Activated CD4-positive, CD25-positive, alpha-beta regulatory T cell (primary cell): ENCODE data around the gene OR10AD1.
"Not testable (repeated sequence)": the region's sequence is repeated elsewhere in the genome, so short reads cannot be mapped to it uniquely, and the experiment has no call there.

Experiments used
- DNase-seq, 4 experiments: peaks; one replicate each; lab custom pipeline; 2025; lab: John Stamatoyannopoulos, UW

OR10AD1 gene

DNA sequence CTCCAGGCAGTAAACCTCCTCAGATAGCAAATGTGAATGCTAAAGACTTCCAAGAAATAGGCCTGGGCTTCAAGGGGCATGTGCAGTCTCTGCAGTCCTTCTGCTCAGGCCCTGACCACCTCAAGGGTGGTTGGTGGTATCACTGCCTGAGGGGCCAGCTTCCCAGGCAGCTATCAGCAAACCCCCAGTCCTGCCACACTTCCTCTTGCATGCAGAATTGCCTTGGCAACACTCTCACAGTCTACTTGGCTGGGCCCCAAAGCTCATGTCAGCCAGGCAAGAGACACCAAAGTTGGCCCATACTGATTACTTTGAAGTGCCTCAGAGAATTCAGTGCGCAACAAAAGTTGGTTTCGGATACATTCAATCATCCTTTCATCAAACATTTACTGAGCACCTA is 42.3 kb downstream of the OR10AD1 start:
- no peak for DNase-seq

DNA sequence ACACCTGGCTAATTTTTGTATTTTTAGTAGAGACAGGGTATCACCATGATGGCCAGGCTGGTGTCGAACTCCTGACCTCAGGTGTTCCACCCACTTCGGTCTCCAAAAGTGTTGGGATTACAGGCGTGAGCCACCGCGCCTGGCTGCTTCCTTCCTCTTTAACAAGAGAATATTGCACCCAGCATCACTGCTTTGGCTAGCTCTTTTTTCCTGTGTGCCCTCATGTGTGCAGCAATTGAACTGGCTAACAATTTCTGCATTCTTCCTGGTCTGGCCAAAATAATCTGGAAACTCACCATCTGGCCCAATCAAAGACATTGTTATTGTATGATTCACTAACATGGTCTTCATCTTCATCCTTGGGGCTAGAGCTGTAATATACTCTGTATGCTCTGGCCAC is 43.0 kb downstream of the OR10AD1 start:
- DNase-seq = no peak

DNA sequence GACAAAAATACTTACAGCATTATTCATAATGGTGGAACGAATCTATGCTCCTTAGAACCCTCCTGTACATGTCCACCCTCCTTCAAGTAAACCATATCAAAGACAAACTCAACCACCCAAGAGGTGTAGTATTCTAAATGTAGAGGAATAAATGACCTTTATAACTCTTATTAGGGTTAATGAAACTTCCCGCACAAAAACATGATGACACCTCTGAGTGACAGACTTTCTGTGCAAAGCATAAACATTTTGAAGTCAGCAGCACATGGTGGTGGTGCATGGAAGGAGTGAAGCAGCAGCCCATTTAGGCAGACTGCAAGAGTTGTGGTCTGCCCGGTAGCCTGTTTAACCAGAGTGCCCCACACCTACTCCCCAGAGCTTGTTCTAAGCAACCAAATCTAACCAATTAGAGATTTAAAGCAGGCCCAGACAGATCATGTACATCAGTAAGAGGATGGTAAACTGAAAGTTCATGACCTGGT is 45.2 kb downstream of the OR10AD1 start:
- DNase-seq = no peak

DNA sequence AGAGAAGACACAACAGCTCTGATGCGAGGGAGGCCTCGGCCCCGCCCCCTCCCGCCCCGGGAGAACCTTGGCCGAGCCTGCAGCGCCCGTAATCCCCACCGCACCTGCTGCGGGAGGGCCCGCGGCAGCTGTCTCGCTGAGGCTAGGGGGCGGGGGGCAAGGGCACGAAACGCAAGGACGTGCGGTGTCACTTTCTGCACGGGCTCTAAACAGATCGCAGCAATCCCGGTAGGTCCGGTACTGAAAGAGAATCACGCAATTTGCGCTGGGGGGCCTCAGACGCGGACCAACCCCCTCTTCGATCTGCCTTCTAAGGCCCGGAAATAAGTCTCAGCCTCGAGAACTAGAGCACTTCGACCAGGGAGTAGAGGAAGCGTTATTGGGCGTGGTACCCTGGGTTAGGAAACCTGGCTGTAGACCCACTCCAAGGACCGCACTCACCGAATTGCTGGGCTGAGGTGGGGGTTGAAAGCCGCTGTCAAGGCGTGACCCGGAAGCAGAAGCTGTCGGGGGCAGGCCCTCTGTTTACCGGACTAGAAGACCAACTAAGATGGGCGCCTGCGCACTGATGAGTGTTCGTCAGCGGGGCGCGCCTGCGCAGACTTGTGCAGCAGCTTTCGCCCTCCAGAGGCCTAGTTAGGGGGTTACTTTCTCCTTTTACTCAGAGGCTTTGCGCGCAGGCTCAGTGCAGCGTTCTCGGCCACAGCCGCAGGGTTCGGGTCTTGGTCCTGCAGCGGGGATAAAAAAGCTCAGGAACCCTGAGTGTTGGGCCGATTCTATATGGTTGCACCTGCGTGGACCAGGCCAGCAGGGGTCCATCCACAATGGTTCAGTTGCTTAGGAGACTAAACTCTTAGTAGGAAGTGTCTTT is 45.8 kb downstream of the OR10AD1 start, which contains the start of gene ASB8:
Gene ASB8 (minus strand): TSS at position 498 of the 871 bp plus-strand sequence. CDS start 4,019 bp downstream, outside the sequence.
- DNase-seq = peak; percentile 97 to 99 (median 98)

DNA sequence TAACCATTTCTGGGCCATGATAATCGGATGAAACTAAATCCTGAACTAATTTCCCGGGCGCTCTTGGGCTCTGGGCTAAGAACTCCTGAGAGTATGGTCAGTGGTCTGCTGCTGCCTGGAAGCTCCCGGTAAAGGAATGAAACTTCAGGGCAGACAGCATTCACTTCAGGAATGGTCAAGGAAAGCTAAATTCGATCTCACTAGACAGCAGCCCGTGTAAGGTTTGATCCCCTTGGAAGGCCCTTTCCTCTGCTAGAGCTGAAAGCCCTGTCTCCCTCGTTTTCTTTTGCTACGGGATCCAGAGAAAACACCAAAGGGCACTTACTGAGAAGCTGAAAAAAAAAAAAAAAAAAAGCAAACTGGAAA is 46.5 kb downstream of the OR10AD1 start:
- no peak for DNase-seq

DNA sequence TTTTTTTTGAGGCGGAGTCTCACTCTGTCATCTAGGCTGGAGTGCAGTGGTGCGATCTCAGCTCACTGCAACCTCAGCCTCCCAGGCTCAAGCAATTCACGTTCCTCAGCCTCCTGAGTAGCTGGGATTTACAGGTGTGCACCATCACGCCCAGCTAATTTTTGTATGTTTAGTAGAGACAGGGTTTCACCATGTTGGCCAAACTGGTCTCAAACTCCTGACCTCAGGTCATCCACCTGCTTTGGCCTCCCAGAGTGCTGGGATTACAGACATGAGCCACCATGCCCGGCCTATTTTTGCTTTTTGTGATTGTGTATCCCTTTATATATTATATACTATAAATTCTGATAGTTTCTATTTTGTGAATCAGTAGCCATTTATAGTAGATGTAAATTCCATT is 47.3 kb downstream of the OR10AD1 start:
- not testable (repeated sequence) for DNase-seq
